HEK293 (cell line): ENCODE data around the gene SKA2.

ENCODE experiments used
- PATZ1 ChIP-seq: fragments of 450-650 bp; formaldehyde crosslinking; IDR thresholded peaks from 2 replicates; pipeline ENCODE4 v1.5.1; 2016; ENCODE audit warnings: missing biosample characterization, missing genetic modification characterization
- ZNF169 ChIP-seq: fragments of 450-650 bp; formaldehyde crosslinking; IDR thresholded peaks from 2 replicates; pipeline ENCODE4 v1.5.1; 2016; ENCODE audit warnings: missing biosample characterization, missing genetic modification characterization

GRCh38 chr17:59161477-59161876 lies 6.5 kb upstream of the SKA2 start:
- TF ChIP-seq ZNF169 (tag by site-specific recombination) = no peak
- no peak for TF ChIP-seq PATZ1 (tag by site-specific recombination)
